SK-N-SH treated with all-trans-retinoic acid at 6 μM for 48 hours (cell line): ENCODE measurements around the gene WDR59.

ENCODE experiments used
- ATAC-seq: fragments of 200-7000 bp; cut with Tn5 transposase; 3 replicates; pipeline ENCODE4 v1.9.1; 2020; ENCODE audit warnings: mild to moderate bottlenecking, moderate library complexity
- ARNTL ChIP-seq: fragments of 450-650 bp; formaldehyde crosslinking; IDR thresholded peaks from 2 replicates; pipeline ENCODE4 v1.5.0; 2020; ENCODE audit warnings: low read depth, mild to moderate bottlenecking, moderate library complexity, borderline replicate concordance
- BACH2 ChIP-seq: fragments of 250-450 bp; sonication (Bioruptor Pico); IDR thresholded peaks from 2 replicates; pipeline ENCODE4 v1.9.0; 2021; ENCODE audit warnings: mild to moderate bottlenecking, borderline replicate concordance
- CSDC2 ChIP-seq: fragments of 250-450 bp; sonication (Bioruptor Pico); IDR thresholded peaks from 2 replicates; pipeline ENCODE4 v1.5.0; 2020; ENCODE audit warnings: mild to moderate bottlenecking, moderate library complexity
- ESRRG ChIP-seq: fragments of 250-450 bp; sonication (Bioruptor Pico); IDR thresholded peaks from 2 replicates; pipeline ENCODE4 v1.6.1; 2021; ENCODE audit warnings: mild to moderate bottlenecking
- GLIS3 ChIP-seq: fragments of 250-450 bp; sonication (Bioruptor Pico); IDR thresholded peaks from 2 replicates; pipeline ENCODE4 v1.5.0; 2020; ENCODE audit warnings: mild to moderate bottlenecking, moderate library complexity
- OSR1 ChIP-seq: fragments of 250-450 bp; sonication (Bioruptor Pico); IDR thresholded peaks from 2 replicates; pipeline ENCODE4 v1.8.0; 2022; ENCODE audit warnings: moderate library complexity, mild to moderate bottlenecking, inconsistent platforms
- PPARA ChIP-seq: fragments of 250-450 bp; sonication (Bioruptor Pico); IDR thresholded peaks from 2 replicates; pipeline ENCODE4 v1.5.0; 2020; ENCODE audit warnings: mild to moderate bottlenecking, borderline replicate concordance
- SNAI2 ChIP-seq: fragments of 250-450 bp; sonication (Bioruptor Pico); IDR thresholded peaks from 2 replicates; pipeline ENCODE4 v1.5.0; 2020; ENCODE audit warnings: mild to moderate bottlenecking, moderate library complexity
- TCF4 ChIP-seq: fragments of 250-450 bp; sonication (Bioruptor Pico); IDR thresholded peaks from 2 replicates; pipeline ENCODE4 v1.8.0; 2021; ENCODE audit warnings: mild to moderate bottlenecking, moderate library complexity, borderline replicate concordance
- TOX ChIP-seq: fragments of 250-450 bp; sonication (Bioruptor Pico); IDR thresholded peaks from 2 replicates; pipeline ENCODE4 v1.8.0; 2021; ENCODE audit warnings: mild to moderate bottlenecking, moderate library complexity, borderline replicate concordance
- ZFP3 ChIP-seq: fragments of 250-450 bp; sonication (Bioruptor Pico); IDR thresholded peaks from 2 replicates; pipeline ENCODE4 v1.5.0; 2020; ENCODE audit warnings: mild to moderate bottlenecking, moderate library complexity
- ZFP30 ChIP-seq: fragments of 450-650 bp; formaldehyde crosslinking; IDR thresholded peaks from 2 replicates; pipeline ENCODE4 v1.5.0; 2022; ENCODE audit warnings: mild to moderate bottlenecking, moderate library complexity
- ZNF565 ChIP-seq: fragments of 450-650 bp; formaldehyde crosslinking; conservative IDR thresholded peaks from 2 replicates; pipeline ENCODE4 v1.5.0; 2020; ENCODE audit warnings: low read depth, mild to moderate bottlenecking, moderate library complexity
- ZNF70 ChIP-seq: fragments of 450-650 bp; formaldehyde crosslinking; IDR thresholded peaks from 2 replicates; pipeline ENCODE4 v1.5.0; 2020; ENCODE audit warnings: mild to moderate bottlenecking, moderate library complexity
- TF ChIP-seq, protein P1 (sequence below): fragments of 250-450 bp; sonication (Bioruptor Pico); IDR thresholded peaks from 2 replicates; pipeline ENCODE4 v1.5.0; 2020; ENCODE audit warnings: mild to moderate bottlenecking, moderate library complexity
- TF ChIP-seq, protein P2 (sequence below): fragments of 250-450 bp; sonication (Bioruptor Pico); IDR thresholded peaks from 2 replicates; pipeline ENCODE4 v1.5.1; 2020; ENCODE audit warnings: low read depth, mild to moderate bottlenecking, moderate library complexity
- TF ChIP-seq, protein P3 (sequence below): fragments of 250-450 bp; sonication (Bioruptor Pico); IDR thresholded peaks from 2 replicates; pipeline ENCODE4 v1.5.1; 2021; ENCODE audit warnings: mild to moderate bottlenecking, moderate library complexity
- TF ChIP-seq, protein P4 (sequence below): fragments of 250-450 bp; sonication (Bioruptor Pico); IDR thresholded peaks from 2 replicates; pipeline ENCODE4 v1.8.0; 2020; ENCODE audit warnings: mild to moderate bottlenecking, moderate library complexity, borderline replicate concordance

The WDR59 gene

DNA sequence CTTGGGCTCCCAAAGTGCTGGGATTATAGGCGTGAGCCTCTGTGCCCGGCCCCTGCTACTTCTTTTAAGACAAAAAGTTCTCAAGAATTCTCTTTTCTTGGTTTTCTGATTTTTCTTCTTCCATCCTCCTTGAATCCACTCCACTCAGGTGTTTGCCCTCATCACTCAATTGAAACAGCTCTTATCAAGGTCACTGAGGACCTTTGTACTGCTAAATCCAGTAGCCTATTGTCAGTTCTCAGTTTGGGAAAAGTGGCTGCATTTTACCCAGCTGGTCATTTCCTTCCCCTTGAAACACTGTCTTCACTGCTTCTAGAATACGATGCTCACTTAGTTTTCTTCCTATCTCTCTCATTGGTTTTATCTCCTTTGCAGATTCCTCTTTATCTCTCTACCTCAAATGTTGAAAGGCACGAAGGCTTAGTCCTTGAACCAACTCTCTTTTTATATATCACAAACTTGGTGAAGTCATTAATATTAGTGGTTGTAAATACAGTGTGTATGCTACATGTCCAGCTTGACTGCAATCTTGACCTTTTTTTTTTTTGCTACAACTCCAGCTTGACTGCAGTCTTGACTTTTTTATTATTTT, 43.7 kb upstream of the WDR59 start (continued):
- TF ChIP-seq, protein P1, sequence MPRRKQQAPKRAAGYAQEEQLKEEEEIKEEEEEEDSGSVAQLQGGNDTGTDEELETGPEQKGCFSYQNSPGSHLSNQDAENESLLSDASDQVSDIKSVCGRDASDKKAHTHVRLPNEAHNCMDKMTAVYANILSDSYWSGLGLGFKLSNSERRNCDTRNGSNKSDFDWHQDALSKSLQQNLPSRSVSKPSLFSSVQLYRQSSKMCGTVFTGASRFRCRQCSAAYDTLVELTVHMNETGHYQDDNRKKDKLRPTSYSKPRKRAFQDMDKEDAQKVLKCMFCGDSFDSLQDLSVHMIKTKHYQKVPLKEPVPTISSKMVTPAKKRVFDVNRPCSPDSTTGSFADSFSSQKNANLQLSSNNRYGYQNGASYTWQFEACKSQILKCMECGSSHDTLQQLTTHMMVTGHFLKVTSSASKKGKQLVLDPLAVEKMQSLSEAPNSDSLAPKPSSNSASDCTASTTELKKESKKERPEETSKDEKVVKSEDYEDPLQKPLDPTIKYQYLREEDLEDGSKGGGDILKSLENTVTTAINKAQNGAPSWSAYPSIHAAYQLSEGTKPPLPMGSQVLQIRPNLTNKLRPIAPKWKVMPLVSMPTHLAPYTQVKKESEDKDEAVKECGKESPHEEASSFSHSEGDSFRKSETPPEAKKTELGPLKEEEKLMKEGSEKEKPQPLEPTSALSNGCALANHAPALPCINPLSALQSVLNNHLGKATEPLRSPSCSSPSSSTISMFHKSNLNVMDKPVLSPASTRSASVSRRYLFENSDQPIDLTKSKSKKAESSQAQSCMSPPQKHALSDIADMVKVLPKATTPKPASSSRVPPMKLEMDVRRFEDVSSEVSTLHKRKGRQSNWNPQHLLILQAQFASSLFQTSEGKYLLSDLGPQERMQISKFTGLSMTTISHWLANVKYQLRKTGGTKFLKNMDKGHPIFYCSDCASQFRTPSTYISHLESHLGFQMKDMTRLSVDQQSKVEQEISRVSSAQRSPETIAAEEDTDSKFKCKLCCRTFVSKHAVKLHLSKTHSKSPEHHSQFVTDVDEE (CRISPR knock-in tag): no peak
- TF ChIP-seq GLIS3 (CRISPR knock-in tag): no peak
- TF ChIP-seq ARNTL (CRISPR knock-in tag): no peak
- no peak for TF ChIP-seq SNAI2 (CRISPR knock-in tag)
- TF ChIP-seq TCF4: no peak
- TF ChIP-seq, protein P2, sequence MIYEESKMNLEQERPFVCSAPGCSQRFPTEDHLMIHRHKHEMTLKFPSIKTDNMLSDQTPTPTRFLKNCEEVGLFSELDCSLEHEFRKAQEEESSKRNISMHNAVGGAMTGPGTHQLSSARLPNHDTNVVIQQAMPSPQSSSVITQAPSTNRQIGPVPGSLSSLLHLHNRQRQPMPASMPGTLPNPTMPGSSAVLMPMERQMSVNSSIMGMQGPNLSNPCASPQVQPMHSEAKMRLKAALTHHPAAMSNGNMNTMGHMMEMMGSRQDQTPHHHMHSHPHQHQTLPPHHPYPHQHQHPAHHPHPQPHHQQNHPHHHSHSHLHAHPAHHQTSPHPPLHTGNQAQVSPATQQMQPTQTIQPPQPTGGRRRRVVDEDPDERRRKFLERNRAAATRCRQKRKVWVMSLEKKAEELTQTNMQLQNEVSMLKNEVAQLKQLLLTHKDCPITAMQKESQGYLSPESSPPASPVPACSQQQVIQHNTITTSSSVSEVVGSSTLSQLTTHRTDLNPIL: no peak
- TF ChIP-seq BACH2: no peak

DNA sequence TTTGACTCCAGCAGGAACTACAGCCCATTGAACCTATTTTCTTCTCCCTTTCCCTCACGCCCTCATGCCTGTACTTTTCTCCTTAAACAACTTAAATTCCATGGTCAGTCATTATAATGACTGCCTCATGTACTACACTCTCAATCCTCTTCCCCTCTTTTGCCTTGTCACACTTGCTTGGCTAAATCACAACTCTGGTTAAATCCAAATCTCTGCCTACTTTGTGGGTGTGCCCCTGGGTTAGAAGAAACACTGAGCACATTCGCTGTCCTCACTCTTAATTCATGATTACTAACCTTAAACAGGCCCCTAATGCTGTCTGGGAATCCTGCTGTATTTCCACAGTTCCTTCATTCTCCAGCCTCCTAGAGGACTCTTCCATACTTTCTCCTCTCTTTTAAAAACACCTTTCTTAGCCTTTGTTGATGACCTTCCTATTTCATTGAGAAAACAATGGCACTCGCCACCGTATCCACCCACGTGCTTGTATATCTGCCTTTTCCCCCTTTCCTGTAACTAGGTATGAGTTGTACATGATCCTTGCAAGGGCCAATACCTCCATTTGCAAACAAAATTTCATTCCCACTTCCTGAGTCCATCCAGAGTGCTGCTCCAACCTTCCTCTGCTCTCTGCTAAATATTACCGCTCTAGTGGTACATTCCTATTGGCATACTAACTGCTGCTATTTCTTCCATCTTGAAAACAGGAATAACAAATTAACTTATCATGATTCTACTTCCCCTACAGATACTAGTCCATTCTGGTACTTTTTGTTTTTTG, 42.8 kb upstream of the WDR59 start:
- ATAC-seq: no peak
- TF ChIP-seq BACH2 (no peak), CSDC2 (CRISPR knock-in tag) (no peak), OSR1 (CRISPR knock-in tag) (no peak), TCF4 (no peak), ZNF565 (CRISPR knock-in tag) (no peak), TOX (CRISPR knock-in tag) (no peak), ZNF70 (CRISPR knock-in tag) (no peak), ESRRG (no peak), ZFP30 (CRISPR knock-in tag) (no peak), GLIS3 (CRISPR knock-in tag) (no peak), ZFP3 (CRISPR knock-in tag) (no peak), PPARA (no peak)
- TF ChIP-seq, protein P3, sequence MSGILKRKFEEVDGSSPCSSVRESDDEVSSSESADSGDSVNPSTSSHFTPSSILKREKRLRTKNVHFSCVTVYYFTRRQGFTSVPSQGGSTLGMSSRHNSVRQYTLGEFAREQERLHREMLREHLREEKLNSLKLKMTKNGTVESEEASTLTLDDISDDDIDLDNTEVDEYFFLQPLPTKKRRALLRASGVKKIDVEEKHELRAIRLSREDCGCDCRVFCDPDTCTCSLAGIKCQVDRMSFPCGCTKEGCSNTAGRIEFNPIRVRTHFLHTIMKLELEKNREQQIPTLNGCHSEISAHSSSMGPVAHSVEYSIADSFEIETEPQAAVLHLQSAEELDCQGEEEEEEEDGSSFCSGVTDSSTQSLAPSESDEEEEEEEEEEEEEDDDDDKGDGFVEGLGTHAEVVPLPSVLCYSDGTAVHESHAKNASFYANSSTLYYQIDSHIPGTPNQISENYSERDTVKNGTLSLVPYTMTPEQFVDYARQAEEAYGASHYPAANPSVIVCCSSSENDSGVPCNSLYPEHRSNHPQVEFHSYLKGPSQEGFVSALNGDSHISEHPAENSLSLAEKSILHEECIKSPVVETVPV: no peak
- TF ChIP-seq, protein P1 (CRISPR knock-in tag): no peak
- TF ChIP-seq, protein P2: no peak
- TF ChIP-seq, protein P4, sequence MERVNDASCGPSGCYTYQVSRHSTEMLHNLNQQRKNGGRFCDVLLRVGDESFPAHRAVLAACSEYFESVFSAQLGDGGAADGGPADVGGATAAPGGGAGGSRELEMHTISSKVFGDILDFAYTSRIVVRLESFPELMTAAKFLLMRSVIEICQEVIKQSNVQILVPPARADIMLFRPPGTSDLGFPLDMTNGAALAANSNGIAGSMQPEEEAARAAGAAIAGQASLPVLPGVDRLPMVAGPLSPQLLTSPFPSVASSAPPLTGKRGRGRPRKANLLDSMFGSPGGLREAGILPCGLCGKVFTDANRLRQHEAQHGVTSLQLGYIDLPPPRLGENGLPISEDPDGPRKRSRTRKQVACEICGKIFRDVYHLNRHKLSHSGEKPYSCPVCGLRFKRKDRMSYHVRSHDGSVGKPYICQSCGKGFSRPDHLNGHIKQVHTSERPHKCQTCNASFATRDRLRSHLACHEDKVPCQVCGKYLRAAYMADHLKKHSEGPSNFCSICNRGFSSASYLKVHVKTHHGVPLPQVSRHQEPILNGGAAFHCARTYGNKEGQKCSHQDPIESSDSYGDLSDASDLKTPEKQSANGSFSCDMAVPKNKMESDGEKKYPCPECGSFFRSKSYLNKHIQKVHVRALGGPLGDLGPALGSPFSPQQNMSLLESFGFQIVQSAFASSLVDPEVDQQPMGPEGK: no peak
